CD4-positive, alpha-beta T cell (primary cell): ENCODE results near the gene LPXN. TPM values are rescaled to one million over a fixed set of nuclear protein-coding genes. Genes with fewer than 3 reads are reported as not detected.

Source experiments
- ATAC-seq: fragments of 200-7000 bp; cut with Tn5 transposase; one replicate; pipeline ENCODE4 v1.10.0; 2022; ENCODE audit warnings: mild to moderate bottlenecking; ENCODE audit not compliant: poor library complexity
- CTCF ChIA-PET: fragments of 350-600 bp; sonication (Branson Sonifier 250); formaldehyde crosslinking; loops from one replicate; lab custom pipeline; 2021; ENCODE audit warnings: antibody characterized with exemption, inconsistent platforms; lab: Charles Lee
- POLR2A ChIA-PET: fragments of 350-600 bp; sonication (Branson Sonifier 250); formaldehyde crosslinking; loops from one replicate; lab custom pipeline; 2021; ENCODE audit warnings: antibody characterized with exemption, inconsistent platforms; lab: Charles Lee
- DNase-seq, 14 experiments: peaks; one replicate each; pipeline ENCODE4 v3.0.0-alpha.2; 2013 to 2020; ENCODE audit warnings: mixed read lengths in 2 of 14
- H3K27ac ChIP-seq, 2 donors: one replicate each; pipeline versions ENCODE4 v1.5.1 to v1.7.0; 2013; ENCODE audit warnings: low read length in 2 of 2, low read depth in 1 of 2, mild to moderate bottlenecking in 1 of 2
- H3K27me3 ChIP-seq, 2 experiments: 1 replicate in 1 of 2; 2 replicates in 1 of 2; pipeline versions ENCODE4 v1.6.1 to v1.7.0; 2013; ENCODE audit warnings: low read length in 2 of 2, control low read depth in 1 of 2, mild to moderate bottlenecking in 1 of 2, moderate library complexity in 1 of 2; ENCODE audit not compliant: insufficient read depth in 2 of 2, control insufficient read depth in 1 of 2
- H3K36me3 ChIP-seq: one replicate; pipeline ENCODE4 v1.6.1; 2013; ENCODE audit warnings: low read length, control low read depth; ENCODE audit not compliant: insufficient read depth
- H3K4me1 ChIP-seq: one replicate; pipeline ENCODE4 v1.6.1; 2013; ENCODE audit warnings: low read length, control low read depth; ENCODE audit not compliant: insufficient read depth
- H3K4me3 ChIP-seq: one replicate; pipeline ENCODE4 v1.5.1; 2013; ENCODE audit warnings: mild to moderate bottlenecking, low read length, moderate library complexity
- H3K9me3 ChIP-seq, 2 experiments: 1 replicate in 1 of 2; 2 replicates in 1 of 2; pipeline versions ENCODE4 v1.6.1 to v1.7.0; 2013; ENCODE audit warnings: low read length in 2 of 2, mild to moderate bottlenecking in 2 of 2, control low read depth in 1 of 2, moderate library complexity in 1 of 2; ENCODE audit not compliant: control insufficient read depth in 1 of 2, insufficient read depth in 1 of 2
- H3K27ac Mint-ChIP-seq: one replicate; pipeline ENCODE4 v1.8.0; 2020; ENCODE audit warnings: mixed read lengths
- H3K27me3 Mint-ChIP-seq: one replicate; pipeline ENCODE4 v1.8.0; 2021; ENCODE audit warnings: mixed read lengths
- H3K36me3 Mint-ChIP-seq: one replicate; pipeline ENCODE4 v1.8.0; 2021; ENCODE audit warnings: low read depth, mixed read lengths
- H3K4me1 Mint-ChIP-seq: one replicate; pipeline ENCODE4 v1.8.0; 2021; ENCODE audit warnings: low read depth, mixed read lengths
- H3K4me3 Mint-ChIP-seq: one replicate; pipeline ENCODE4 v1.8.0; 2020; ENCODE audit warnings: mild to moderate bottlenecking, mixed read lengths
- H3K9me3 Mint-ChIP-seq: one replicate; pipeline ENCODE4 v1.8.0; 2020; ENCODE audit warnings: mixed read lengths
- CTCF ChIP-seq: fragments of 200-600 bp; IDR thresholded peaks from one replicate; pipeline ENCODE4 v1.8.0; 2022; ENCODE audit warnings: antibody characterized with exemption, mild to moderate bottlenecking
- intact Hi-C, 2 experiments: fragments of 100-400 bp; cut with DNase I in 1 of 2; cut with micrococcal nuclease in 1 of 2; formaldehyde crosslinking; loops; one replicate each; pipeline versions ENCODE4 v1.15.1 to v1.9.0; 2023 to 2025; cut with DNase I, micrococcal nuclease
- total RNA-seq, 174 experiments: library from RNA in 2 of 174; stranded (reverse) in 2 of 174; gene quantifications; one replicate each; pipeline ENCODE4 v1.2.3 and lab custom pipeline; 2021 to 2026

Gene LPXN
- total RNA-seq, 2 experiments from 2014 or later = 35.5 to 36.3 TPM

DNA sequence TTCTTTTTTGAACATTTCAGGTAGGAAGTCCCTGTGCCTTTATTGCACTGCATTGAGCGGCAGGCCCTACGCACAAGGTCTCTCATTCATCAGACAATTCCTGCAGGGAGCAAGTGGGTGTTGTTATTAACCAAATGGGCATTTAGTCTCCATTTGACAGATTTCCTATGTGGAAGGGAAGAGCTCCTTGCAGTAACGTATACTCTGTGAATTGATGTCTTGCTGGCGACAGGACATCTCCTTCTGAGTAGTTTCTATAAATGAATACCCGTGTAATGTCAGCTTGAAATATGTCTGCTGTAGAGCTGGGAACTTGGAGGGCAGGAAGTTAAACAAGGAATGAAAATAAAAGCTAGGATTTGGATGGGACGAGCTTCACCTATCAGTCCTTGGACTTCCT, 71.4 kb downstream of the LPXN start:
- CTCF ChIA-PET = interaction anchor here (1.5 kb wide), 1 partner anchor 20 kb away, joined by 3 read pairs; no protein-coding TSS in a partner anchor

GRCh38 chr11:58503361-58503856, 72.2 kb downstream of the LPXN start:
- no peak overlapping the region for H3K27ac Mint-ChIP-seq
- CTCF ChIA-PET = interaction anchor here (1.5 kb wide), 1 partner anchor 21 kb away, joined by 3 read pairs; no protein-coding TSS in a partner anchor

More for the DNA sequence above, 71.4 kb downstream of the LPXN start:
- peaks cover under 1% of the 10 kb centered on the region for H3K4me1 Mint-ChIP-seq
- Histone ChIP-seq H3K4me3 (no peak overlapping the region), H3K36me3 (no peaks in the 10 kb centered on the region), H3K4me1 (no peaks in the 10 kb centered on the region), H3K27me3 (no peaks in the 10 kb centered on the region), H3K27ac (no peak overlapping the region), H3K9me3 (no peaks in the 10 kb centered on the region)
- H3K9me3 Mint-ChIP-seq = no peaks in the 10 kb centered on the region
- H3K36me3 Mint-ChIP-seq = peaks cover 11% of the 10 kb centered on the region
- POLR2A ChIA-PET = no interaction called here
- no peaks in the 10 kb centered on the region for H3K27me3 Mint-ChIP-seq
- no peak for ATAC-seq
- no peak overlapping the region for H3K4me3 Mint-ChIP-seq
- TF ChIP-seq CTCF = no peak
- DNase-seq = no peak
- H3K27ac Mint-ChIP-seq = no peak overlapping the region
- intact Hi-C loops = no loop called here

GRCh38 chr11:58502004-58502403, 73.7 kb downstream of the LPXN start:
- intact Hi-C loops = no loop called here
- ChIA-PET POLR2A (no interaction called here), CTCF (no interaction called here)
- Mint-ChIP-seq H3K27ac (no peak overlapping the region), H3K27me3 (no peaks in the 10 kb centered on the region), H3K4me3 (no peak overlapping the region), H3K36me3 (peaks cover 11% of the 10 kb centered on the region), H3K9me3 (no peaks in the 10 kb centered on the region), H3K4me1 (peaks cover 21% of the 10 kb centered on the region)
- DNase-seq = no peak
- no peak for ATAC-seq
- no peak overlapping the region for H3K27ac ChIP-seq
- peaks cover 7% of the 10 kb centered on the region for H3K4me1 ChIP-seq
- H3K9me3 ChIP-seq = no peaks in the 10 kb centered on the region
- no peak overlapping the region for H3K4me3 ChIP-seq
- no peaks in the 10 kb centered on the region for H3K36me3 ChIP-seq
- no peak for TF ChIP-seq CTCF
- H3K27me3 ChIP-seq = no peaks in the 10 kb centered on the region

More at GRCh38 chr11:58503361-58503856, 72.2 kb downstream of the LPXN start:
- POLR2A ChIA-PET = no interaction called here
- no peak for ATAC-seq
- peaks cover 1% of the 10 kb centered on the region for H3K4me1 ChIP-seq
- no peak overlapping the region for H3K4me3 ChIP-seq
- no peaks in the 10 kb centered on the region for H3K36me3 ChIP-seq
- Mint-ChIP-seq H3K4me1 (peaks cover 9% of the 10 kb centered on the region), H3K27me3 (no peaks in the 10 kb centered on the region), H3K4me3 (no peak overlapping the region), H3K36me3 (peaks cover 11% of the 10 kb centered on the region), H3K9me3 (no peaks in the 10 kb centered on the region)
- no peak for TF ChIP-seq CTCF
- intact Hi-C loops = no loop called here
- H3K27ac ChIP-seq = no peak overlapping the region
- H3K27me3 ChIP-seq = no peaks in the 10 kb centered on the region
- DNase-seq = no peak
- H3K9me3 ChIP-seq = no peaks in the 10 kb centered on the region
